Kidney (tissue), 14 donors: ENCODE measurements around the gene LHFPL3. TPM values are rescaled to one million over a fixed set of nuclear protein-coding genes. Genes with fewer than 3 reads are reported as not detected.

Experiments used
- DNase-seq, 5 donors: peaks; one replicate each; pipeline ENCODE4 v3.0.0-alpha.2; 2013 to 2020
- FAIRE-seq: peaks from 2 replicates; lab custom pipeline; 2012; peaks lifted over from hg19 to GRCh38; lab: Jason Lieb, UNC
- H3K27ac ChIP-seq, 2 donors: one replicate each; pipeline ENCODE4 v1.7.0; 2013; ENCODE audit warnings: low read depth in 2 of 2, low read length in 2 of 2, inconsistent platforms in 1 of 2
- H3K27me3 ChIP-seq: one replicate; pipeline ENCODE4 v1.7.1; 2013; ENCODE audit warnings: low read length, inconsistent platforms; ENCODE audit not compliant: control insufficient read depth, insufficient read depth
- H3K36me3 ChIP-seq, 3 donors: one replicate each; pipeline versions ENCODE4 v1.7.0 to v1.7.1; 2013; ENCODE audit warnings: low read length in 3 of 3, control low read depth in 1 of 3, inconsistent platforms in 1 of 3; ENCODE audit not compliant: insufficient read depth in 3 of 3, control insufficient read depth in 2 of 3
- H3K4me1 ChIP-seq, 3 donors: one replicate each; pipeline versions ENCODE4 v1.7.0 to v1.7.1; 2013; ENCODE audit warnings: low read length in 3 of 3, inconsistent platforms in 1 of 3, low read depth in 1 of 3; ENCODE audit not compliant: control insufficient read depth in 2 of 3, insufficient read depth in 2 of 3
- H3K4me3 ChIP-seq, 3 donors: one replicate each; pipeline versions ENCODE4 v1.7.0 to v1.8.1; 2013; ENCODE audit warnings: low read length in 3 of 3, control low read depth in 1 of 3, inconsistent platforms in 1 of 3
- H3K9ac ChIP-seq, 3 donors: one replicate each; pipeline versions ENCODE4 v1.7.0 to v1.7.1; 2013; ENCODE audit warnings: low read length in 3 of 3, control low read depth in 1 of 3, inconsistent platforms in 1 of 3
- H3K9me3 ChIP-seq, 3 donors: one replicate each; pipeline versions ENCODE4 v1.7.0 to v1.7.1; 2013; ENCODE audit warnings: low read length in 3 of 3, control low read depth in 1 of 3, inconsistent platforms in 1 of 3; ENCODE audit not compliant: control insufficient read depth in 2 of 3, insufficient read depth in 1 of 3
- intact Hi-C: fragments of 100-400 bp; cut with DNase I; formaldehyde crosslinking; loops from one replicate; pipeline ENCODE4 v1.11.1; 2022
- polyA plus RNA-seq: library from polyadenylated mRNA; stranded (reverse); fragments of 350-450 nt; fragmentation: Illumina TruSeq; extraction: RNeasy Lipid Tissue Mini Kit (QIAGEN cat#74804); gene quantifications from one replicate; pipeline ENCODE4 v1.2.3, GENCODE V29; 2014; ENCODE audit warnings: low read depth, low replicate concordance; ENCODE audit not compliant: insufficient read depth
- total RNA-seq: library from RNA; stranded (reverse); fragmentation: NEBNext Ultra II Directional; extraction: Animal tissue kit (Norgen Biotek cat#: 25700); gene quantifications from one replicate; pipeline ENCODE4 v1.2.1, GENCODE V29; 2021
- TF ChIP-seq, protein P1 (sequence below): IDR thresholded peaks from 3 replicates; pipeline ENCODE4 v1.5.1; 2012; ENCODE audit warnings: mild to moderate bottlenecking, moderate library complexity, borderline replicate concordance; ENCODE audit not compliant: insufficient read depth; ENCODE audit errors: extremely low read depth
- donor health status: control.
- donor health status: control.
- donor health status: control.
- donor health status: control.
- donor health status: control.
- donor health status: DM: yes; HTN: yes; CAD: no.
- donor health status: Normal renal cell carcinoma (clear cell type).

LHFPL3 gene
- total and polyA plus RNA-seq, 2 donors from 2014 or later = not detected

DNA sequence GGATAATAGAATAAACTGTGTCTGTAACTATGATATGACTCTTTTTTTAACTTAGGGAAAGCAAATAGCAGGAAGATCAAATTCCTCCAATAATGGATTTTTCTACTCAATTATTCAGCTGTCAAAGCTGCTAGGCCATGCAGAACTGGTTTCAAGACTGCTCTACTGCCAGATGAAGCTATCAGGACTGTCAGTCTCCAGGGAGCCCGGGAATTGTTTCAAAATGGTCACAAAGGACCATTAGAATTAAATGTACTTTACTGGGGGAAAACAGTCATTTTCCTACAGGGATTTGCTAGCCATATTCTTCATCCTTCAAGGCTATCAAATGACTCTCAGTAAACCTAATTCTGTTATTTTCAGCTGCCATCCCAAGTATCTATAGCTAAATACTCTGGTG lies 276.3 kb downstream of the LHFPL3 start:
- Histone ChIP-seq H3K36me3 (no peaks in the 10 kb centered on the region), H3K27me3 (no peaks in the 10 kb centered on the region), H3K4me1 (no peaks in the 10 kb centered on the region), H3K9me3 (no peaks in the 10 kb centered on the region), H3K4me3 (no peak overlapping the region), H3K27ac (no peak overlapping the region), H3K9ac (no peak overlapping the region)
- no peak for FAIRE-seq
- TF ChIP-seq, protein P1, sequence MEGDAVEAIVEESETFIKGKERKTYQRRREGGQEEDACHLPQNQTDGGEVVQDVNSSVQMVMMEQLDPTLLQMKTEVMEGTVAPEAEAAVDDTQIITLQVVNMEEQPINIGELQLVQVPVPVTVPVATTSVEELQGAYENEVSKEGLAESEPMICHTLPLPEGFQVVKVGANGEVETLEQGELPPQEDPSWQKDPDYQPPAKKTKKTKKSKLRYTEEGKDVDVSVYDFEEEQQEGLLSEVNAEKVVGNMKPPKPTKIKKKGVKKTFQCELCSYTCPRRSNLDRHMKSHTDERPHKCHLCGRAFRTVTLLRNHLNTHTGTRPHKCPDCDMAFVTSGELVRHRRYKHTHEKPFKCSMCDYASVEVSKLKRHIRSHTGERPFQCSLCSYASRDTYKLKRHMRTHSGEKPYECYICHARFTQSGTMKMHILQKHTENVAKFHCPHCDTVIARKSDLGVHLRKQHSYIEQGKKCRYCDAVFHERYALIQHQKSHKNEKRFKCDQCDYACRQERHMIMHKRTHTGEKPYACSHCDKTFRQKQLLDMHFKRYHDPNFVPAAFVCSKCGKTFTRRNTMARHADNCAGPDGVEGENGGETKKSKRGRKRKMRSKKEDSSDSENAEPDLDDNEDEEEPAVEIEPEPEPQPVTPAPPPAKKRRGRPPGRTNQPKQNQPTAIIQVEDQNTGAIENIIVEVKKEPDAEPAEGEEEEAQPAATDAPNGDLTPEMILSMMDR = no peak
- intact Hi-C loops = no loop called here
- no peak for DNase-seq

DNA sequence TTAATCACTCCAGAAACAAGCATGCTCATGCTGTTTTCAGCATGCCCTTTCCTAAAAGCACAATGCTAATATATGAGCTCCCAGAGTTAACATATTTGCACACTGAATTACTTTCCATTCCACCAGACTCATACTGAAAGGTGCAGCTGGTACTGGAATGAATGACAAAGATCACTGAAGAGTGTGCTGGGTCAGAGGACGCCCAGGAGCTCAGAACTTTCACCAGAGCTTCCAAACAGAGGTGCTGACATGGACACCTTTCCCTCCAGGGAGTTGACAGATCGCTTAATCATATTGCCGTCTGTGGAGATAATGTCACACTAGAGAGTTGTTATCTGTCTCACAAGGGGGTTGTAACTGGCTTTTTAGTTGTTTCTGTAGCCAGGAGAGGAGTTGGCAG lies 292.9 kb downstream of the LHFPL3 start:
- FAIRE-seq (no peak), DNase-seq (no peak)
- Histone ChIP-seq H3K4me3 (no peak overlapping the region), H3K9ac (no peak overlapping the region), H3K27me3 (no peaks in the 10 kb centered on the region), H3K27ac (no peak overlapping the region), H3K36me3 (no peaks in the 10 kb centered on the region), H3K4me1 (no peaks in the 10 kb centered on the region), H3K9me3 (no peaks in the 10 kb centered on the region)
- intact Hi-C loops = no loop called here
- TF ChIP-seq, protein P1 = no peak

DNA sequence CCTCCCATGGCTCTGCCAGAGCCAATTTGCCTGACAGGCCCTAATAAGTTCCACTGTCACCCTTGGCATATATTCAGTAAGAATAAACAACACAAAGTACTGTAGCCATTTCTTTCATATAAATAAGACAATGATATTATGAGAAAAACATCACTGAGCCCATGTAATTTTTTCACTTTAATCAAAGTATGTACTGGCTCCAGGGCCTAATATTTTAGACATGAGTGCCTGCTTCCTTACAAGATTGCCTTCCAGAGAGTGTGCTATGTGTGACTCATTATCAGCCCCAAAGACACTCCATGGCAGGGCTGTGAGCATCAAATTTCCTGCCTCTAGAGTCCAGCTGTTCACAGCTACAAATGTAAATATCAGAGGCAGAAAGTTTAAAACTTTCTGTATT lies 297.6 kb downstream of the LHFPL3 start:
- DNase-seq = no peak
- TF ChIP-seq, protein P1 = no peak
- intact Hi-C loops = no loop called here
- H3K9me3 ChIP-seq = no peaks in the 10 kb centered on the region
- no peaks in the 10 kb centered on the region for H3K27me3 ChIP-seq
- no peak overlapping the region for H3K27ac ChIP-seq
- no peak for FAIRE-seq
- no peaks in the 10 kb centered on the region for H3K36me3 ChIP-seq
- no peaks in the 10 kb centered on the region for H3K4me1 ChIP-seq
- no peak overlapping the region for H3K4me3 ChIP-seq
- no peak overlapping the region for H3K9ac ChIP-seq

DNA sequence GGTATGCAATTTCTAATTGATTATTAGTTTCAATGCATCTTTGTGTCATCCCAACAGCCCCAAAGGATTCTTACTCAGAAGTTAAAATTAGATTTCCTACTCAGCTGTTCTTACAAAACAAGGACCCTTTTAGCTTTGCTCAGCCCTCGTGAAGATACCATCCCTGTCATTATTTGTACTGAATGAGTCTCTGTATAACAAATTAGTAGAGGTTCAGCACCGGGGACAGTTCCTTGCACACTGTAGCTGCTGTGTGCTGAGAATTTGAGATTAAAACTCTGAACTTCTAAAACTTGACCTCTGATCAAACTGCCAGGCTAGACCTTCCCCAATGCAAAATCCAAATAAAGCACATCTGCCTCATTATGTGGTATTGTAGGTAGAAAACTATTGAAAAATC lies 299.1 kb downstream of the LHFPL3 start:
- Histone ChIP-seq H3K4me1 (no peaks in the 10 kb centered on the region), H3K9me3 (no peaks in the 10 kb centered on the region), H3K36me3 (no peaks in the 10 kb centered on the region), H3K27ac (no peak overlapping the region), H3K4me3 (no peak overlapping the region), H3K27me3 (no peaks in the 10 kb centered on the region), H3K9ac (no peak overlapping the region)
- FAIRE-seq = no peak
- intact Hi-C loops = no loop called here
- peak in 3 of 5 donors; percentile 43 to 81 (median 66) for DNase-seq
- TF ChIP-seq, protein P1 = no peak
